Neuronal stem cell (in vitro differentiated cells): Measurements from ENCODE around the gene CNTLN.

Experiments used
- DNase-seq: peaks from one replicate; pipeline ENCODE4 v3.0.0-alpha.2; 2013; ENCODE audit warnings: low spot score
- H2AFZ ChIP-seq: one replicate; pipeline ENCODE4 v1.6.1; 2013; ENCODE audit warnings: mild to moderate bottlenecking, low read length, inconsistent platforms
- H2AK5ac ChIP-seq: 2 replicates; pipeline ENCODE4 v1.6.1; 2013; ENCODE audit warnings: low read depth, mild to moderate bottlenecking, inconsistent platforms, low read length, moderate library complexity, mixed read lengths
- H2BK120ac ChIP-seq: 2 replicates; pipeline ENCODE4 v1.6.1; 2013; ENCODE audit warnings: low read depth, mild to moderate bottlenecking, inconsistent platforms, low read length, moderate library complexity, mixed read lengths
- H2BK12ac ChIP-seq: one replicate; pipeline ENCODE4 v1.6.1; 2013; ENCODE audit warnings: low read length, inconsistent platforms
- H2BK15ac ChIP-seq: 2 replicates; pipeline ENCODE4 v1.6.1; 2013; ENCODE audit warnings: mild to moderate bottlenecking, low read length, inconsistent platforms, mixed read lengths
- H2BK5ac ChIP-seq: one replicate; pipeline ENCODE4 v1.6.1; 2013; ENCODE audit warnings: inconsistent platforms, mild to moderate bottlenecking, low read length, moderate library complexity
- H3K14ac ChIP-seq: one replicate; pipeline ENCODE4 v1.6.1; 2013; ENCODE audit warnings: low read length, inconsistent platforms
- H3K18ac ChIP-seq: 2 replicates; pipeline ENCODE4 v1.6.1; 2013; ENCODE audit warnings: low read length, inconsistent platforms
- H3K23ac ChIP-seq: 2 replicates; pipeline ENCODE4 v1.6.1; 2013; ENCODE audit warnings: low read depth, mild to moderate bottlenecking, mixed read lengths, low read length, inconsistent platforms; ENCODE audit not compliant: poor library complexity
- H3K27ac ChIP-seq: replicated peaks from 3 replicates; pipeline ENCODE4 v1.5.1; 2013; ENCODE audit warnings: low read length, inconsistent platforms
- H3K27me3 ChIP-seq, 3 experiments: 2 replicates each; pipeline ENCODE4 v1.6.1; 2013; ENCODE audit warnings: low read length in 3 of 3, mild to moderate bottlenecking in 2 of 3, inconsistent platforms in 1 of 3, low read depth in 1 of 3, mixed read lengths in 1 of 3, moderate library complexity in 1 of 3; ENCODE audit not compliant: control insufficient read depth in 3 of 3, insufficient read depth in 3 of 3
- H3K36me3 ChIP-seq, 2 donors: replicated peaks in 1 of 2; 2 replicates each; pipeline ENCODE4 v1.6.1; 2013; ENCODE audit warnings: low read length in 2 of 2; ENCODE audit not compliant: control insufficient read depth in 2 of 2, insufficient read depth in 2 of 2
- H3K4ac ChIP-seq: 2 replicates; pipeline ENCODE4 v1.6.1; 2013; ENCODE audit warnings: inconsistent platforms, mild to moderate bottlenecking, low read length, moderate library complexity
- H3K4me1 ChIP-seq, 2 donors: 1 replicate in 1 of 2; 2 replicates in 1 of 2; pipeline ENCODE4 v1.6.1; 2013; ENCODE audit warnings: low read length in 2 of 2, low read depth in 1 of 2; ENCODE audit not compliant: control insufficient read depth in 2 of 2, insufficient read depth in 1 of 2
- H3K4me2 ChIP-seq: one replicate; pipeline ENCODE4 v1.6.1; 2013; ENCODE audit warnings: mild to moderate bottlenecking, low read length, inconsistent platforms; ENCODE audit not compliant: insufficient read depth, poor library complexity, severe bottlenecking
- H3K4me3 ChIP-seq, 2 donors: 2 replicates each; pipeline ENCODE4 v1.5.1; 2013; ENCODE audit warnings: low read length in 2 of 2, mild to moderate bottlenecking in 2 of 2, inconsistent platforms in 1 of 2, moderate library complexity in 1 of 2
- H3K79me1 ChIP-seq: one replicate; pipeline ENCODE4 v1.6.1; 2013; ENCODE audit warnings: low read depth, mild to moderate bottlenecking, inconsistent platforms, low read length, moderate library complexity
- H3K9ac ChIP-seq: one replicate; pipeline ENCODE4 v1.6.1; 2013; ENCODE audit warnings: mild to moderate bottlenecking, low read depth, low read length, inconsistent platforms; ENCODE audit not compliant: poor library complexity
- H3K9me3 ChIP-seq, 2 donors: replicated peaks in 1 of 2; 2 replicates each; pipeline versions ENCODE3 to v1.6.1; 2013; ENCODE audit warnings: low read length in 2 of 2, mild to moderate bottlenecking in 2 of 2, inconsistent platforms in 1 of 2, low read depth in 1 of 2, mixed read lengths in 1 of 2, moderate library complexity in 1 of 2; ENCODE audit not compliant: control insufficient read depth in 2 of 2, insufficient read depth in 1 of 2
- H4K8ac ChIP-seq: one replicate; pipeline ENCODE4 v1.6.1; 2013; ENCODE audit warnings: low read depth, mild to moderate bottlenecking, inconsistent platforms, low read length, moderate library complexity
- H4K91ac ChIP-seq: one replicate; pipeline ENCODE4 v1.6.1; 2013; ENCODE audit warnings: low read length, low read depth, mild to moderate bottlenecking, inconsistent platforms; ENCODE audit not compliant: poor library complexity
- WGBS, 2 donors: extraction: QIAGEN DNeasy Blood & Tissue Kit; methylation state at CpG; one replicate each; pipeline ENCODE4 v1.1.7; 2013; ENCODE audit warnings: missing lambda C conversion rate in 2 of 2, mixed read lengths in 1 of 2; ENCODE audit not compliant: insufficient read length in 2 of 2, insufficient replicate concordance in 1 of 2; ENCODE audit errors: extremely low coverage in 2 of 2; 5-methylcytosine and 5-hydroxymethylcytosine counted together

Gene CNTLN

DNA sequence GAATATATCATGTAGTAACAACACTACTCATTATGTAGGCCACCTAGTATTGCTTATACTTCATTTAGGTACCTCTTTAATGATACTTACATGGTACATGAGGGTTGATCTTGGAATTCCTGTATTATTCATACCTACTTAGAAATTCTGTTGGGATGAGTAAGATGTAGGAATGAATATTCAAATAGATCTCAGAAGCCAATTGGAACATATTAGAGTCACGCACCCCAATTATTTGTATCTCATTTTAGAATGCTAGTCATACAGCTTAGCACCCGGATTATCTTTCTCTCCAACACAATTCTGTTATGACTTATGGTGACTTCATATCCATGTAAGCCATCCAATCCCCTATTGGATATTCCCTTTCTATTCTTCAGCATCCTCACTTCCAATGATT lies 337.3 kb downstream of the CNTLN start:
- no peak overlapping the region for H3K4me3 ChIP-seq
- no peak overlapping the region for H3K4me2 ChIP-seq
- no peak overlapping the region for H3K23ac ChIP-seq
- no peaks in the 10 kb centered on the region for H3K4me1 ChIP-seq
- no peak overlapping the region for H3K18ac ChIP-seq
- no peak overlapping the region for H2AK5ac ChIP-seq
- H4K8ac ChIP-seq = no peak overlapping the region
- H3K27me3 ChIP-seq = no peaks in the 10 kb centered on the region
- H2BK5ac ChIP-seq = no peak overlapping the region
- no peak overlapping the region for H2BK12ac ChIP-seq
- H3K14ac ChIP-seq = no peak overlapping the region
- whole genome bisulfite sequencing, 2 donors = no CpG with 5 or more reads among the region's 2 CpGs
- no peaks in the 10 kb centered on the region for H3K9me3 ChIP-seq
- H3K79me1 ChIP-seq = no peaks in the 10 kb centered on the region
- DNase-seq = no peak
- no peak overlapping the region for H3K4ac ChIP-seq
- H3K27ac ChIP-seq = no peak overlapping the region
- H4K91ac ChIP-seq = no peak overlapping the region
- H3K9ac ChIP-seq = no peak overlapping the region
- no peak overlapping the region for H2BK120ac ChIP-seq
- no peak overlapping the region for H2BK15ac ChIP-seq
- no peak overlapping the region for H2AFZ ChIP-seq
- H3K36me3 ChIP-seq = peaks cover 0 to 3% of the 10 kb centered on the region in 2 donors

DNA sequence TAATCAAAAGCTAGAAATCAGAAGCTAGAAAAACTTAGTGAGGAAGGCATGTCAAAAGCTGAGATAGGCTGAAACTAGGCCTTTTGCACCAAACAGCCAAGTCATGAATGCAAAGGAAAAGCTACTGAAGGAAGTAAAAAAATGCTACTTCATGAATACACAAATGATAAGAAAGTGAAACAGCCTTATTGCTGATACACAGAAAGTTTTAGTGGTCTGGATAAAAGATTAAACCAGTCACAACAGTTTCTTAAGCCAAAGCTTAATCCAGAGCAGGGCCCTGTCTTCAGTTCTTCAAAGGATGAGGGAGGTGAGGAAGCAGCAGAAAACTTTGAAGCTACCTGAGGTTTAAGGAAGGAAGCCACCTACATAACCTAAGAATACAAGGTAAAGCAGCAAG lies 341.6 kb downstream of the CNTLN start:
- Histone ChIP-seq H2AFZ (no peak overlapping the region), H3K36me3 (no peaks in the 10 kb centered on the region), H3K4me3 (no peak overlapping the region), H3K79me1 (no peaks in the 10 kb centered on the region), H3K4me1 (no peaks in the 10 kb centered on the region), H3K27me3 (no peaks in the 10 kb centered on the region), H2BK12ac (no peak overlapping the region), H3K9me3 (peaks cover 0 to 1% of the 10 kb centered on the region in 2 donors), H4K91ac (no peak overlapping the region), H4K8ac (no peak overlapping the region), H2BK15ac (no peak overlapping the region), H2AK5ac (no peak overlapping the region), H3K4ac (no peak overlapping the region), H3K14ac (no peak overlapping the region), H3K27ac (no peak overlapping the region), H2BK120ac (no peak overlapping the region), H3K4me2 (no peak overlapping the region), H3K18ac (no peak overlapping the region), H2BK5ac (no peak overlapping the region), H3K9ac (no peak overlapping the region), H3K23ac (no peak overlapping the region)
- no peak for DNase-seq

DNA sequence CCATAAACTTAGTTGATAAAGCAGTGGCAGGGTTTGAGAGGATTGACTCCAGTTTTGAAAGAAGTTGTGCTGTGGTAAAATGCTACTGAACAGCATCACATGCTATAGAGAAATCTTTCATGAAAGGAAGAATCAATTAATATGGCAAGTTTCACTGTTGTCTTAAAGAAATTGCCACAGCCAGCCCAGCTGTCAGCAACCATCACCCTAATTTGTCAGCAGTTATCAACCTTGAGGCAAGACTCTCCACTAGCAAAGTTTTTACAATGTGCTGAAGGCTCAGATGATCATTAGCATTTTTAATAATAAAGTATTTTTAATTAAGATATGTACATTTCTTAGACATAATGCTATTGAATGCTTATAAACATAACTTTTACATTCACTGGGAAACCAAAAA lies 343.0 kb downstream of the CNTLN start:
- no peaks in the 10 kb centered on the region for H3K4me1 ChIP-seq
- H3K23ac ChIP-seq = no peak overlapping the region
- H3K18ac ChIP-seq = no peak overlapping the region
- peaks cover 0 to 2% of the 10 kb centered on the region in 2 donors for H3K9me3 ChIP-seq
- H2BK12ac ChIP-seq = no peak overlapping the region
- no peaks in the 10 kb centered on the region for H3K79me1 ChIP-seq
- no peaks in the 10 kb centered on the region for H3K27me3 ChIP-seq
- H3K4me3 ChIP-seq = no peak overlapping the region
- no peak overlapping the region for H4K8ac ChIP-seq
- DNase-seq = no peak
- H3K14ac ChIP-seq = no peak overlapping the region
- H3K36me3 ChIP-seq = no peaks in the 10 kb centered on the region
- H2BK120ac ChIP-seq = no peak overlapping the region
- H3K27ac ChIP-seq = no peak overlapping the region
- H2BK15ac ChIP-seq = no peak overlapping the region
- H4K91ac ChIP-seq = no peak overlapping the region
- no peak overlapping the region for H2AK5ac ChIP-seq
- H3K4me2 ChIP-seq = no peak overlapping the region
- H2BK5ac ChIP-seq = no peak overlapping the region
- H2AFZ ChIP-seq = no peak overlapping the region
- H3K4ac ChIP-seq = no peak overlapping the region
- H3K9ac ChIP-seq = no peak overlapping the region

DNA sequence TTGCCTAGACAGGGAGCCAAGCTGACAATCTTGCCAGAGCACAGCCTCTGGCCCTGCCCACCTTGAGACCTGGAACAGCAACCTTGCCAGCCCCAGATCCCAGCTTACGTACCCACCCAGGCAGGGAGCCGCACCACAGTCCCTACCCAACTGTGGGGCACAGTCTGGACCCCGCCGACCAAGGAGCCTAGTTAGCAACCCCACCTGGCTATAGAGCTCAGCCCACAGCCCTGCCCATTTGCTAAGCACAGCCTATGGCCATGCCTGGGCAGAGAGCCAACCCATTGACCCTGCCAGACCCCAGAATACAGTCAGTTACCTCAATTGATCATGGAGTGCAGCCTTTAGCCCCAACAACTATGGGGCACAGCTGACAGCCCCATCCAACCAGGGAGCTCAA lies 346.1 kb downstream of the CNTLN start:
- Histone ChIP-seq H2AFZ (no peak overlapping the region), H4K8ac (no peak overlapping the region), H2AK5ac (no peak overlapping the region), H3K27me3 (no peaks in the 10 kb centered on the region), H4K91ac (no peak overlapping the region), H3K23ac (peak overlapping the region; percentile 73), H3K14ac (peak overlapping the region; percentile 56), H3K79me1 (no peaks in the 10 kb centered on the region), H2BK120ac (no peak overlapping the region), H3K4me1 (no peaks in the 10 kb centered on the region), H3K4me2 (no peak overlapping the region), H3K9me3 (peaks cover 0 to 2% of the 10 kb centered on the region in 2 donors), H3K18ac (peak overlapping the region; percentile 87), H3K4ac (no peak overlapping the region), H3K9ac (no peak overlapping the region), H2BK5ac (peak overlapping the region; percentile 94), H2BK15ac (no peak overlapping the region), H3K36me3 (no peaks in the 10 kb centered on the region), H3K27ac (no peak overlapping the region), H2BK12ac (peak overlapping the region; percentile 46), H3K4me3 (peak overlapping the region in 1 of 2 donors; percentile 7)
- DNase-seq = no peak
- no CpG with 5 or more reads among the region's 4 CpGs for WGBS, 2 donors
